Caco-2 (cell line): ENCODE measurements around the gene IQSEC2. TPM values are rescaled to one million over a fixed set of nuclear protein-coding genes. Genes with fewer than 3 reads are reported as not detected.
A peak's percentile ranks its signal among the peaks of the same experiment; 100 is the strongest.

Experiments
- BruUV-seq: library from RNA; stranded (reverse); fragments of 400-500 nt; replicated peaks from 2 replicates; lab custom pipeline; 2021; lab: Mats Ljungman, UMichigan
- CTCF ChIA-PET: fragments of 300-600 bp; sonication (Branson Sonifier 250); formaldehyde crosslinking; loops from one replicate; lab custom pipeline; 2022; ENCODE audit warnings: antibody characterized with exemption; lab: Charles Lee
- POLR2A ChIA-PET: fragments of 300-600 bp; sonication (Branson Sonifier 250); formaldehyde crosslinking; loops from one replicate; lab custom pipeline; 2022; ENCODE audit warnings: antibody characterized with exemption; lab: Charles Lee
- DNase-seq, 2 experiments: peaks; one replicate each; pipeline versions ENCODE4 v3.0.0 to v3.0.0-alpha.2; 2020 to 2022
- H3K27me3 ChIP-seq: replicated peaks from 2 replicates; pipeline ENCODE4 v1.6.0; 2011; ENCODE audit warnings: low read length; ENCODE audit not compliant: control insufficient read depth, insufficient read depth
- H3K36me3 ChIP-seq: 2 replicates; pipeline ENCODE4 v1.5.1; 2011; ENCODE audit warnings: low read length; ENCODE audit not compliant: control insufficient read depth, insufficient read depth
- H3K4me1 ChIP-seq: fragments of 250-450 bp; sonication (Bioruptor Pico); 2 replicates; pipeline ENCODE4 v1.5.1; 2020; ENCODE audit warnings: mild to moderate bottlenecking
- H3K4me3 ChIP-seq: 2 replicates; pipeline ENCODE4 v1.5.1; 2011; ENCODE audit warnings: low read depth, mild to moderate bottlenecking, control low read depth, low read length
- H3K9me3 ChIP-seq: fragments of 250-450 bp; sonication (Bioruptor Pico); 2 replicates; pipeline ENCODE4 v1.5.1; 2020; ENCODE audit warnings: mild to moderate bottlenecking, moderate library complexity
- H3K27ac Mint-ChIP-seq: one replicate; pipeline ENCODE4 v1.8.0; 2022; ENCODE audit warnings: mixed read lengths; ENCODE audit not compliant: unreplicated experiment
- H3K27me3 Mint-ChIP-seq: one replicate; pipeline ENCODE4 v1.8.0; 2022; ENCODE audit warnings: mixed read lengths; ENCODE audit not compliant: insufficient read depth, unreplicated experiment
- H3K36me3 Mint-ChIP-seq: one replicate; pipeline ENCODE4 v1.8.0; 2022; ENCODE audit warnings: mild to moderate bottlenecking, mixed read lengths; ENCODE audit not compliant: insufficient read depth, unreplicated experiment
- H3K4me1 Mint-ChIP-seq: one replicate; pipeline ENCODE4 v1.8.0; 2022; ENCODE audit warnings: low read depth, mixed read lengths; ENCODE audit not compliant: unreplicated experiment
- H3K4me3 Mint-ChIP-seq: one replicate; pipeline ENCODE4 v1.8.0; 2022; ENCODE audit warnings: mild to moderate bottlenecking, moderate library complexity, mixed read lengths; ENCODE audit not compliant: unreplicated experiment
- H3K9me3 Mint-ChIP-seq: one replicate; pipeline ENCODE4 v1.8.0; 2022; ENCODE audit warnings: mixed read lengths; ENCODE audit not compliant: unreplicated experiment
- CTCF ChIP-seq, 2 experiments: fragments of 200-600 bp in 1 of 2; IDR thresholded peaks; 1 replicate in 1 of 2; 2 replicates in 1 of 2; pipeline versions ENCODE4 v1.5.1 to v1.8.0; 2011 to 2022; ENCODE audit warnings: antibody characterized with exemption in 1 of 2, control low read depth in 1 of 2, inconsistent platforms in 1 of 2, low read depth in 1 of 2, low read length in 1 of 2, mild to moderate bottlenecking in 1 of 2, moderate library complexity in 1 of 2; ENCODE audit not compliant: insufficient read depth in 1 of 2, severe bottlenecking in 1 of 2, unreplicated experiment in 1 of 2
- intact Hi-C: fragments of 100-400 bp; cut with micrococcal nuclease; formaldehyde crosslinking; loops from one replicate; pipeline ENCODE4 v1.10.0; 2022; ENCODE audit not compliant: unreplicated experiment
- total RNA-seq: library from RNA; stranded (reverse); gene quantifications from 2 replicates; pipeline ENCODE4 v1.2.3, GENCODE V29; 2022

IQSEC2 gene
- total RNA-seq, 1 experiment from 2014 or later = 1.8 TPM

- Histone ChIP-seq H3K4me3 (no peak overlapping the region), H3K27me3 (no peaks in the 10 kb centered on the region; the same call in 1 of the 2 replicates), H3K4me1 (no peaks in the 10 kb centered on the region), H3K36me3 (no peaks in the 10 kb centered on the region), H3K9me3 (no peaks in the 10 kb centered on the region)
- H3K4me3 Mint-ChIP-seq = no peak overlapping the region
- no peaks in the 10 kb centered on the region for H3K36me3 Mint-ChIP-seq
- ChIA-PET CTCF (interaction anchor here (0.6 to 0.8 kb wide), 2 partner anchors 8 to 127 kb away, joined by 3 to 5 read pairs; no protein-coding TSS in a partner anchor), POLR2A (no interaction called here)
- no peak for DNase-seq
- no peak overlapping the region for H3K27ac Mint-ChIP-seq
- H3K4me1 Mint-ChIP-seq = peaks cover 17% of the 10 kb centered on the region
- no TSS peak for BruUV-seq
- no peak for TF ChIP-seq CTCF (IDR thresholded peaks at IDR 0.05; ENCODE audit: insufficient read depth in 1 of 2, low read depth in 1 of 2, low read length in 1 of 2, severe bottlenecking in 1 of 2, unreplicated experiment in 1 of 2)
- peaks cover 18% of the 10 kb centered on the region for H3K27me3 Mint-ChIP-seq
- intact Hi-C loops = no loop called here
- H3K9me3 Mint-ChIP-seq = no peaks in the 10 kb centered on the region
These were observed 37.5 kb upstream of the IQSEC2 start for GRCh38 chrX:53318766-53319353.

- peak; percentile 50 to 71 for DNase-seq
- H3K4me3 Mint-ChIP-seq = no peak overlapping the region
- peaks cover 17% of the 10 kb centered on the region for H3K4me1 Mint-ChIP-seq
- no TSS peak for BruUV-seq
- intact Hi-C loops = loop anchor here (1.0 kb wide), 2 partner anchors 14 to 117 kb away; partner anchors contain the start of gene HSD17B10
- H3K4me3 ChIP-seq = no peak overlapping the region
- ChIA-PET POLR2A (no interaction called here), CTCF (interaction anchor here (0.7 to 1.2 kb wide), 3 partner anchors 78 to 264 kb away, joined by 3 to 9 read pairs (median 4); no protein-coding TSS in a partner anchor)
- no peaks in the 10 kb centered on the region for H3K4me1 ChIP-seq
- no peaks in the 10 kb centered on the region; the same call in 1 of the 2 replicates for H3K27me3 ChIP-seq
- H3K9me3 Mint-ChIP-seq = no peaks in the 10 kb centered on the region
- H3K9me3 ChIP-seq = no peaks in the 10 kb centered on the region
- peak; percentile 64 to 83 for TF ChIP-seq CTCF (IDR thresholded peaks at IDR 0.05; ENCODE audit: insufficient read depth in 1 of 2, low read depth in 1 of 2, low read length in 1 of 2, severe bottlenecking in 1 of 2, unreplicated experiment in 1 of 2)
- H3K36me3 ChIP-seq = no peaks in the 10 kb centered on the region
- H3K27me3 Mint-ChIP-seq = peaks cover 18% of the 10 kb centered on the region
- H3K27ac Mint-ChIP-seq = no peak overlapping the region
- no peaks in the 10 kb centered on the region for H3K36me3 Mint-ChIP-seq
These were observed 36.1 kb upstream of the IQSEC2 start for GRCh38 chrX:53317365-53318069.

- no TSS peak for BruUV-seq
- Histone ChIP-seq H3K4me3 (no peak overlapping the region), H3K4me1 (no peaks in the 10 kb centered on the region), H3K27me3 (no peaks in the 10 kb centered on the region; the same call in 1 of the 2 replicates), H3K9me3 (no peaks in the 10 kb centered on the region), H3K36me3 (no peaks in the 10 kb centered on the region)
- intact Hi-C loops = loop anchor here (1.0 kb wide), 2 partner anchors 14 to 117 kb away; partner anchors contain the start of gene HSD17B10
- Mint-ChIP-seq H3K4me1 (peaks cover 10% of the 10 kb centered on the region), H3K27me3 (peaks cover 13% of the 10 kb centered on the region), H3K9me3 (no peaks in the 10 kb centered on the region), H3K36me3 (no peaks in the 10 kb centered on the region), H3K4me3 (no peak overlapping the region), H3K27ac (no peak overlapping the region)
- ChIA-PET POLR2A (no interaction called here), CTCF (interaction anchor here (0.7 to 1.2 kb wide), 3 partner anchors 79 to 265 kb away, joined by 3 to 9 read pairs (median 4); no protein-coding TSS in a partner anchor)
- no peak for DNase-seq
- no peak for TF ChIP-seq CTCF (IDR thresholded peaks at IDR 0.05; ENCODE audit: insufficient read depth in 1 of 2, low read depth in 1 of 2, low read length in 1 of 2, severe bottlenecking in 1 of 2, unreplicated experiment in 1 of 2)
These were observed 35.5 kb upstream of the IQSEC2 start for GRCh38 chrX:53316860-53317237.
